ACC112 (cell line): Measurements from ENCODE around the gene TMEM255B.

Experiments used
- H2AFZ ChIP-seq: fragments of 200-600 bp; sonication (generic); one replicate; pipeline ENCODE4 v1.6.0; 2017; ENCODE audit warnings: antibody characterized with exemption, low read length; ENCODE audit not compliant: unreplicated experiment
- H3K27ac ChIP-seq: fragments of 200-600 bp; sonication (generic); 2 replicates; pipeline ENCODE4 v1.5.1; 2014; ENCODE audit warnings: low read depth, mild to moderate bottlenecking, antibody characterized with exemption, low read length, moderate library complexity
- H3K27me3 ChIP-seq: fragments of 200-600 bp; sonication (generic); 2 replicates; pipeline ENCODE4 v1.6.1; 2014; ENCODE audit warnings: mild to moderate bottlenecking, antibody characterized with exemption, low read length, moderate library complexity, mixed read lengths; ENCODE audit not compliant: insufficient read depth
- H3K36me3 ChIP-seq: fragments of 200-600 bp; sonication (generic); 2 replicates; pipeline ENCODE4 v1.6.1; 2016; ENCODE audit warnings: mild to moderate bottlenecking, antibody characterized with exemption, low read length, moderate library complexity, mixed read lengths; ENCODE audit not compliant: insufficient read depth
- H3K4me1 ChIP-seq: fragments of 200-600 bp; sonication (generic); one replicate; pipeline ENCODE4 v1.6.1; 2016; ENCODE audit warnings: low read length, mixed read lengths; ENCODE audit not compliant: insufficient read depth, unreplicated experiment, control insufficient read depth
- H3K4me3 ChIP-seq: fragments of 200-600 bp; sonication (generic); 2 replicates; pipeline ENCODE4 v1.5.1; 2014; ENCODE audit warnings: mild to moderate bottlenecking, low read depth, low read length
- H3K79me2 ChIP-seq: fragments of 200-600 bp; sonication (generic); one replicate; pipeline ENCODE4 v1.6.0; 2016; ENCODE audit warnings: low read length; ENCODE audit not compliant: control insufficient read depth, unreplicated experiment, insufficient read depth

The TMEM255B gene

DNA sequence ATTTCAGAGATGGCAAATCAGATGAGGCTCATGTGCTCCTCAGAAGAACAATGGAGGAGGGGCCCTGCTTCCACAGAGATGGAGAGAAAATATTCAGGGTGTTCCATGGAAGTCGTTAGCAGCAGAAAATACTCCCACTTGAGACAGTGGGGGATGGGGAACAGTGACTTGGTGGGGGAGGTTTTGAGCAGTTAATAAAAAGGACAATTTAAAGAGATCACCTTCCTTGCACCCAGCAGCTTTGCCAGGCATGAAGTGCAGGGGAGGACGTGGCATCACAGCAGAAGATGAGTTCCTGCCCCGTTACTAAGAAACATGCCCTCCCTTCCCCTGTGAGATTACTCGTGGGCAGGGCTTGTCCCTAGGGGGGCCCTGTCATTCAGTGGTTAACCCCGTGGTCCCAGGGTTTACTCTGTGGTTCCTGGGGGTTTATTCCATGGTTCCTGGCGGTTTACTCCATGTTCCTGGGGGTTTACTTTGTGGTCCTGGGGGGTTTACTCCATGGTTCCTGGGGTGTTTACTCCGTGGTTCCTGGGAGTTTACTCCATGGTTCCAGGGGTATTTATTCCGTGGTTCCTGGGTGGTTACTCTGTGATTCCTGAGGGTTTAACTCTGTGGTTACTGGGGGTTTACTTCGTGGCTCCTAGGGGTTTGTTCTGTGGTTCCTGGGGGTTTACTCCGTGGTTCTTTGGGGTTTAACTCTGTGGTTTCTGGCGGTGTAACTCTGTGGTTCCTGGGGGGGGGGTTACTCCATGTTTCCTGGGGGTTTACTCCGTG lies 49.2 kb downstream of the TMEM255B start:
- Histone ChIP-seq H3K36me3 (no peaks in the 10 kb centered on the region), H3K4me1 (no peaks in the 10 kb centered on the region), H3K27me3 (no peaks in the 10 kb centered on the region), H3K27ac (no peak overlapping the region), H3K79me2 (no peaks in the 10 kb centered on the region), H3K4me3 (no peak overlapping the region), H2AFZ (no peak overlapping the region)

DNA sequence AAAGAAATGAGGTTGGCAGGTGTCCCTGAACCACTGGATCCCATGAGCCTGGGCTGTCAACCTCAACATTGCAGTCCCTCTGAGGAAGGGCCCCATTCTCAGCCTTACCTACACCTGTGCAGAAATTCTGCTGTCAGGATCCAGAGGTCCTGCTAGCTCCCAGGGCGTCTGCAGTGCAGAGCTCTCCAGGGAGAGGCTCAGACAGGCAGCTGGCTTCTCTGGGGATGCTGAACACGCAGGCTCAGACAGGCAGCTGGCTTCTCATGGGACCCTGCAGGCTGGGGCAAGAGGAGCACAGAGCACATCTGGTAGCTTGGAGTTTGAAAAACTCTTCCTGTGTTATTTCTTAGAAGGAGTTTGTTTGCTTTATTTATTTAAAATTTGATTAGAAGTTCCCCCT lies 50.9 kb downstream of the TMEM255B start:
- Histone ChIP-seq H3K4me1 (peaks cover 6% of the 10 kb centered on the region), H3K27me3 (no peaks in the 10 kb centered on the region), H3K36me3 (no peaks in the 10 kb centered on the region), H3K27ac (no peak overlapping the region), H3K79me2 (no peaks in the 10 kb centered on the region), H3K4me3 (no peak overlapping the region), H2AFZ (no peak overlapping the region)

DNA sequence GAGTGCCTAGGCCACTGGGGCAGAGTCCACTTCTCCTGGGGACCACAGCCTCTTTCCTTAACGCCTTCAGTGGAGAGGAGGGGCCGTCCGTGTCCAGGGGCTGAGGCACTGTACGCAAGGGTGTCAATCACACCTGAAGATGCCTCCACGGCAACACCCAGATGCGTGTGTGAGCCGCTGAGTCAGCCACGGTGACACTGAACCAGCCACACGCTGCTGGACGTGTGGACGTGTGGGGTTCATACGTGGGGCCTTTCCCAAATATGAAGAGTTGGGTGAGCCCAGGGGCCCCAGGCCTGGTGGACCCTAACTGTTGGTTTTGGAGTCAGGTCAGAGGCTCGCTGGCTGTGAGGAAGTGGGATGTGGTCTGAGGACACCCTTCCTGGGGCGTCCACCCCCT lies 51.6 kb downstream of the TMEM255B start:
- Histone ChIP-seq H3K79me2 (no peaks in the 10 kb centered on the region), H3K27ac (no peak overlapping the region), H3K27me3 (no peaks in the 10 kb centered on the region), H2AFZ (no peak overlapping the region), H3K36me3 (no peaks in the 10 kb centered on the region), H3K4me1 (peaks cover 6% of the 10 kb centered on the region), H3K4me3 (no peak overlapping the region)

DNA sequence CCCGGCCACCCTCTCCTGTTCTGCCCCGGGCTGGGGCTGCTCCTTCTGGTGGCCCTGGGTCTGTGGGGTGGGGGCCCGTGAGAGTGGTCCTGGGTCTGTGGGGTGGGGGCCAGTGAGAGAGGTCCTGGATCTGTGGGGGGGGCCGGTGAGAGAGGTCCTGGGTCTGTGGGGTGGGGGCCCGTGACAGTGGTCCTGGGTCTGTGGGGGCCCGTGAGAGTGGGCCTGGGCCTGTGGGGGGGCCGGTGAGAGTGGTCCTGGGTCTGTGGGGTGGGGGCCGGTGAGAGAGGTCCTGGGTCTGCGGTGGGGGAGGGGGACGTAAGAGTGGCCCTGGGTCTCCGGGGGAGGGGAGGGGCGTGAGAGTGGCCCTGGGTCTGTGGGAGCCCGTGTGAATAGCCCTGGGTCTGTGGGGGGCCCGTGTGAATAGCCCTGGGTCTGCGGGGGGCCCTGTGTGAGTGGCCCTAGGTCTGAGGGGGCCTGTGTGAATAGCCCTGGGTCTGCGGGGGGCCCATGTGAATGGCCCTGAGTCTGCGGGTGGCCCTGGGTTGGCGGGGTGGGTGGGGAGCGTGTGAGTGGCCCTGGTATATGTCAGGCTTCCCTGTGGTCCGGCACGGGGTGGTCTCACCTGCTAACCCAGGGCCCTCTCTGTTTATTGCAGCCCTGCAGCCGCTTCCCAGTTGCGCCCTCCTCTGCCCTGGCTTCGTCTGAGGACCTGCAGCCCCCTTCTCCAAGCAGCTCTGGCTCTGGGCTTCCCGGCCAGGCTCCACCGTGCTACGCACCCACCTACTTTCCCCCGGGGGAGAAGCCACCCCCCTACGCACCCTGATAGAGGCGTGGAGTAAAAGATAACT lies 52.3 kb downstream of the TMEM255B start:
- no peak overlapping the region for H2AFZ ChIP-seq

DNA sequence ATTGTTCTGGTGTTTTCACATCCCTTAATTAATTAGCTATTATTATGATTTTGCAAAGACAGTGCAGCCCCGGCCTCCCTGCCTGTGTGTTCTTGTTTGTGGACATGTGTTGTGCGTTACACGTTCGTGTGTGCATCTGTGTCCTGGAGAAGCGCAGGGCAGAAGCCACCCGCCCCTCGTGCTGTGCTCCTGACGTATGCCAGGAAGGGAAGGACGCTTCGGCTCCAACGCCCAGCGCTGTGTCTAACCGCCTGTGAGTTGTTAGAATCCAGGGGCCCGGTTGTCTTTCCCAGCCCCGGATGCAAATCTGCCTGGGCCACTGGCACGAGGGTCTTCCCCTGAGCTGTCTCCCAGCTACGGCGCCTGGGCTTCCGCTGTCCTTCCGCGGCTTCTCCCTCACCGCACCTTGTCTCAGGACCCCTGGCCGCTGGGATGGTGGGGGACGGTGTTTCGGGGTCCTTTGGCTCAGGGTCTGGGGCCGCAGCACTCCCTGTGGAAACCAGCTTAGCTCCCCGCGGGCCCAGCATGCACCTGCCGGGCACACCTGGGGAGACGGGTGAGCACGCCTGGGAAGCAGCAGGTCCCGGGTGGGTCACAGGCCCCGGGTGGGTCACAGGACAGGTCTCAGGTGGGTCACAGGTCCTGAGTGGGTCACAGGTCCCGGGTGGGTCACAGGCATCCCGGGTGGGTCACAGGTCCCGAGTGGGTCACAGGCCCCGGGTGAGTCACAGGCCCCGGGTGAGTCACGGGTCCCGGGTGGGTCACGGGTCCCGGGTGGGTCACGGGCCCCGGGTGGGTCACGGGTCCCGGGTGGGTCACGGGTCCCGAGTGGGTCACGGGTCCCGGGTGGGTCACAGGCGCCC lies 53.4 kb downstream of the TMEM255B start:
- no peaks in the 10 kb centered on the region for H3K79me2 ChIP-seq

More for the DNA sequence above, 52.3 kb downstream of the TMEM255B start:
- Histone ChIP-seq H3K27ac (no peak overlapping the region), H3K79me2 (no peaks in the 10 kb centered on the region), H3K4me1 (peaks cover 6% of the 10 kb centered on the region), H3K36me3 (no peaks in the 10 kb centered on the region), H3K4me3 (no peak overlapping the region), H3K27me3 (no peaks in the 10 kb centered on the region)

DNA sequence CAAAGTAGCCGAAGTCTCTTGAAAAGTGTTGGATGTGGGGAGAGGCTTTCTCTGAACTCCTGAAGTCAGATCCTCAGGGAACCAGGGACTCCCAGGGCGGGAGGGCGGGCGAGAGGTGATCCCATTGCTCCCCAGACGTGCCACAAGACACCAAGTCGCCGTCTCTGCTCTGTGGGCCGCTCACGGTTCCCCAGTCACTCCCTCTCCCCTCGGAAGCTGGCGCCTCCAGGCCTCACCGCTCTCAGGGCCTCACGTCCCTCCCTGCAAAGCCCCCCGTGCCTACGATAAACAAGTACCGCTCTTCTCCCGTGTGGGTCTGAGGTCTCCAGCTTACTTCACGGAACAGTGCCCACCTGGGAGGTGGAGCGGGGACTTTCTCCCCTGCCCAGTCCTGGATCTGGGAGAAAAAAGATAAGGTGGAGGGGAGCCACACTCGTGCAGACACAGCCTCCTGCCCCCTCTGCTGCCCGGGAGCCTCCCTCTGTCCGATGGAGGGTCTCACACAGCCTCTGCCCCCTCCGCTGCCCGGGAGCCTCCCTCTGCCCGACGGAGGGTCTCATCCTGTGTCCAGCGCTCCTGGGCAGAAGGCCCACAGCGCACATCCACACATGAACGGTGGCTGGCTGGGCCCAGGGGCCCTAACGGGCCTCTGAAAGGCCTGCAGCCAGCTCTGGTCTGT lies 54.2 kb downstream of the TMEM255B start:
- no peaks in the 10 kb centered on the region for H3K79me2 ChIP-seq
- no peaks in the 10 kb centered on the region for H3K27me3 ChIP-seq
- H3K27ac ChIP-seq, result no peak overlapping the region
- peaks cover 6% of the 10 kb centered on the region for H3K4me1 ChIP-seq
- no peak overlapping the region for H3K4me3 ChIP-seq
- H2AFZ ChIP-seq, result no peak overlapping the region
- no peaks in the 10 kb centered on the region for H3K36me3 ChIP-seq

More for the DNA sequence above, 53.4 kb downstream of the TMEM255B start:
- H2AFZ ChIP-seq, result no peak overlapping the region
- peaks cover 6% of the 10 kb centered on the region for H3K4me1 ChIP-seq
- H3K36me3 ChIP-seq, result no peaks in the 10 kb centered on the region
- no peak overlapping the region for H3K4me3 ChIP-seq
- no peaks in the 10 kb centered on the region for H3K27me3 ChIP-seq
- H3K27ac ChIP-seq, result no peak overlapping the region

DNA sequence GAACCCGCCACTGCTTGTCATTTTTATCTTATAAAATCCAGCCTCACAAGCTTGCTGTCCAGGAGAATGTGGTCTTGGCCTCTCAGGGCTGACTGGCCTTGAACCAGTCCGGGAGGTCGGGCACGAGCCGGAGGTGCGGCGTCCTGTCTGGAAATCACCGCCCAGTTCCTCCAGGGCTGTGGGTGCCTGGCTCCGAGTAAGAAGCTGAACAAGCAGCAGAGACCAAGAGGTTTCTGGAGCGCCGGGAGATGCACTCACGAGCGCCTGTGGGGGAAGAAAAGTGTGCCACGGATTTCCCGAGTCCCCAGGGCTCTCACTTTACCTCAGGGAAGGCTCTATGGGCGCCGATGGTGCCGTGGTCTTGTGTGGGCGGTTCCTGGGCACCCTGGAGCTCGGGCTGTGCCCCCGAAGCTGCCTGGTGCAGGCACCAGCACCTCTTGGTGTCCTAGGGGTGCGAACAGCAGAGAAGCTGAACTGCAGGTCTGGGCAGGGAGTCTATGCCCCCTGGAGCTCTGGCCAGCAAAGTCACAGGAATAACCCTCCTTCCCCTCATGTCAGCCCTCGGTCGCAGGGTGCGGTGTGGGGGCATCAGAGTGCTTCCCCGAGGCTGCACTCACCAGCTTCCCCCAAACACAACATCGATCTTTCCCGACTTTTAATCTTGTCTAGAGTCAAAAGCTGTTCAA lies 54.9 kb downstream of the TMEM255B start:
- Histone ChIP-seq H3K4me1 (peaks cover 6% of the 10 kb centered on the region), H3K27me3 (no peaks in the 10 kb centered on the region), H3K4me3 (no peak overlapping the region), H2AFZ (no peak overlapping the region), H3K27ac (no peak overlapping the region), H3K79me2 (no peaks in the 10 kb centered on the region), H3K36me3 (no peaks in the 10 kb centered on the region)

DNA sequence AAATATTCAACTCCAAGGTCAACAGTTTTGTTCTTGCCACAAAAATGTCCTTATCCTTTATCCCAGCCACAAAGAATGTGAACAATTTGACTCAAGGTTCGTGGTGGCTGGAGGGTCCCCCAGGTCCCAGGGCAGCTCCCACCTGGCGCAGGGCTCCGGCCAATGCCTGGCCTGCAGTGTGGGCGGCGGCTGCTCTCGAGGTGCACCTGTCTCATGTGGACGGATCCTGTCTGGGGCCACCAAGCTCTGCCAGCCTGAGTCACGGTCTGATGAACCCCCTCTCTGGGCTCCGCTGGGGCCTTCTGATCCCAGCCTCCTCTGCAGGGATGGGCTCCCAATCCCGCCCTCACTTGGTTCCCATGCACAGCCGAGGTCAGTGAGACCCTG lies 55.4 kb downstream of the TMEM255B start:
- Histone ChIP-seq H3K27ac (no peak overlapping the region), H2AFZ (no peak overlapping the region), H3K4me1 (peaks cover 6% of the 10 kb centered on the region), H3K27me3 (no peaks in the 10 kb centered on the region), H3K36me3 (no peaks in the 10 kb centered on the region), H3K79me2 (no peaks in the 10 kb centered on the region), H3K4me3 (no peak overlapping the region)

DNA sequence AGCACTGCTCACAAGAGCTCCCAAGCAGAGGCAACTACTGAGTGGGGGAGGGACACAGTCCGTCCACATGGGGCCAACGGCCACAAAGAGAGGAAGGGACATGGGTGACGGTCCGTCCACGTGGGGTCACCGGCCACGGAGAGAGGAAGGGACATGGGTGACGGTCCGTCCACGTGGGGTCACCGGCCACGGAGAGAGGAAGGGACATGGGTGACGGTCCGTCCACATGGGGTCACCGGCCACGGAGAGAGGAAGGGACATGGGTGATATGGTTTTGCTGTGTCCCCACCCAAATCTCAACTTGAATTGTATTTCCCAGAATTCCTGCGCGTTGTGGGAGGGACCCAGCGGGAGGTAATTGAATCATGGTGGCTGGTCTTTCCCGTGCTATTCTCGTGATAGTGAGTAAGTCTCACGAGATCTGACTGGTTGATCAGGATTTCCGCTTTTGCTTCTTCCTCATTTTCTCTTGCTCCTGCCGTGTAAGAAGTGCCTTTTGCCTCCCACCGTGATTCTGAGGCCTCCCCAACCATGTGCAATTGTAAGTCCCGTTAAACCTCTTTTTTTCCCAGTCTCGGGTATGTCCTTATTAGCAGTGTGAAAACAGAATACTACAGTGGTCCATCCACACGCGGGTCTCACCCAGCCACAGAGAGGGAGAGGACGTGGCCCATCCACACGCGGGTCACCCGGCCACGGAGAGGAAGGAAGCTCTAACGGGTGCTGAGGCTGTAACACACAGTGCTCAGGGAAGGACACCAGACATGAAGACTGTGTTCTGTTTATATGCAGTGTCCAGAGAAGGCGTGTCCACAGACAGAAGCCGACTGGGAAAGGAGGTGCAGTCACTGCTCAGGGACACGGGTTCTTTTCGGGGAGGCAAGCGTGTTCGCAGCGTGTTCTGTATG lies 56.4 kb downstream of the TMEM255B start:
- Histone ChIP-seq H3K79me2 (no peaks in the 10 kb centered on the region), H3K27ac (no peak overlapping the region), H3K4me1 (peaks cover 11% of the 10 kb centered on the region), H2AFZ (no peak overlapping the region), H3K4me3 (no peak overlapping the region), H3K27me3 (no peaks in the 10 kb centered on the region), H3K36me3 (no peaks in the 10 kb centered on the region)
